SKM-1 (cell line): Measurements from ENCODE around the gene PDGFC.
"Not testable (repeated sequence)": the region's sequence is repeated elsewhere in the genome, so short reads cannot be mapped to it uniquely, and the experiment has no call there.

Experiments used
- DNase-seq: peaks from one replicate; lab custom pipeline; 2025; ENCODE audit not compliant: unreplicated experiment; lab: John Stamatoyannopoulos, UW

PDGFC gene

DNA sequence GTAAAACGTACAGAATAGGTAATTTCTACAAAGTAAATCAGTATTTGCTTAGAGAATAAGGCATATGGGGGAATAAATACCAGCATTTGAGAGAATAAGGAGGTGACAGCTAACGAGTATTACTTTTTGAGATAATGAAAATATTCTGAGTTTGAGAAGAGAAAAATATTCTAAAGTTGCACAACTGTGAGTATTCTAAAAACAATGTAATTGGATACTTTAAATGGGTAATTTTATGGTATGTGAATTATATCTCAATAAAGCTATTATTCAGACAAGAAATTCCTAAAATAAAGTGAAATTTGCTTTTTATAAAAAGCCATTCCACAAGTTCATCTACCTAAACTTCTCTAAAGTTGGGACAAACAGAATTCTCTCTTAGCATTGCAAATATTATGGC, 62.6 kb downstream of the PDGFC start:
- no peak for DNase-seq

DNA sequence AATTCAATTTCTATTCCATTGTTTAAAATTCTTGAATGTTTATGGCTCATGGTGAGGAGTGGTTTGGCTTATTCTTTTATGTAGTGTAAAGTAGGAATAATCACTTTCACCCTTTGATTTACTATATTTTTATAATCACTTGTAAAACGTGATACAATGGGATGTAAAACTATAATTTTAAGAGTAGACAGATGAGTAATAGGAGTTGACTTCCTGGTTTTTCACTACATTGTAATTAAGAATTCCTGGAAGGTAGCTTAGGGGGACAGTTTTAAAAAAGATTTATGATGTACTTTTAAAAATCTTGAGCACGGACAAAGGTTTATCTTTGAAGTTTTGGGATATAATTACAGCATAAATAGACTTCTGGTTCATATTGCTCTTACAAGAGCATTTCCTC, 65.3 kb downstream of the PDGFC start:
- DNase-seq: no peak

DNA sequence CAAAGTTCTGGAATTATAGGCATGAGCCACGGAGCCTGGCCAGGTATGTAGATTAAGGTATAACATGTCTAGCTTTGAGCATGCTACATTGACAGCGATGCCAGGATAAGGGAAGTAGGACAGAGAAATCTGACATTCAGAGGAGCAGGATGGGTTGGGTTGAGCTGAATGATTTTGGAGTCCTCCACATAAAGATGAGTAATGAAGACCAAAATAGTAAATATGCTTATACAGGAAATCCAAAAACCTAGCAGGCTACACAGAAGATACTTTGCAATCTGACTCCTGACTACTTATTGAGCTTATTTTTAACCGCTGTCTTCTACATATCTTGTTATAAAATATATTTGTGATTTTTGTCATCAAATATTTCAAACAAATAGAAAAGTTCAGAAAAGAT, 69.7 kb downstream of the PDGFC start:
- DNase-seq: no peak

- peak; percentile 32 for DNase-seq
Measured at GRCh38 chr4:156898373-156899117, 73.1 kb downstream of the PDGFC start.

DNA sequence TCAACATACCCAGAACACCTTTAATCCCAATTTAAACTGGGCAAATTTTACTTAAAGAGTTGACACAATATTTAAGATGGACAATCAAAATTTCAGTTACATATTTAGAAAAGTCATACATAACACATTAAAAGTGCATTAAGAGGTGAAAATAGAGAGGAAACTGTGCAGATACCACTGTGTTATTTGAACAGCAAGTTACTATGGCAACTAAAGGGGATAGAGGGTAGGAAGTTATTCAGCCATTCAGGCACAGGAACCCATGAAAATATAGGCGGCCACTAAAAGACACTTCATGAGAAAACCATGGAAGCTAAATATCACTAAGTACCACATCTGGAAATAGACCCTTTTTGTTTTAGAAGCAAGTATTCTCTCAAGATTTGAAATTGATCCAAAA, 75.1 kb downstream of the PDGFC start:
- no peak for DNase-seq

DNA sequence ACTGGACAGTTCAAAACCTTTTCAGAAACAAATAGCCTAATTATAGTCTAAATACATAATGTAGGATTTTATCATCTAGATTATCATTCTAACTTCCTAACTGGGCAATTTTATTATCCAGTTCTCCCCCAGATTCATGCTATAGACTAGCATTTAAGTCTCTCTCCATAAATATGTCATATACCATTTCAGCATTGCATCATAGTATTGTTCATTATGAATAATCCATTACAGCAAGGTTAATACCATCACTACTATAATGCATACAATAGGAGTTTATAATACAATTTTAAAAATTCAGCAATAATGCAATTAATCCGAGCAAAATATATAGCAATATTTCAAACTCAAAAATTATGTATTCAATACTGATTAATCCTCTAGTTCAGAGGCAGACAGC, 77.4 kb downstream of the PDGFC start:
- DNase-seq: no peak

DNA sequence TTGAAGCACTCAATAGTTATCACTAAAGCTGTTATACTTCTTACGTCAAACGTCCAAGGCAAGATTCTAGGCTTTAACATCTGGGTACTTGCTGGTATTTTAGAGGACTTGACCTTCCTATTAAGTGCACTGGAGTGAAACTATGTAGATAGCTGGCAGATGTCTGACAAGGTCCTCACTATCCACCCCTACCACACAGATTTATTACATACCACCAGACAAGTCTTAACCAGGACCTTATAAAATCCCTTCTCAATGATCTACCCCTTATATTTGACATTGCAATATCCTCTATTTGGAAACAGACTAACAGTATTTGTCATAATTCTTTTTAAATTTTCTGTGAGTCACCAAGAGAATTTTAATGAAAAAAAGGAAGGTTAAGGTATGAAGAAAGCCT, 78.8 kb downstream of the PDGFC start:
- DNase-seq: no peak

- no peak for DNase-seq
Measured at GRCh38 chr4:156889616-156890594, 81.7 kb downstream of the PDGFC start.

- no peak for DNase-seq
Measured at GRCh38 chr4:156888762-156889161, 82.8 kb downstream of the PDGFC start.

GRCh38 chr4:156886481-156886880, 85.1 kb downstream of the PDGFC start:
- DNase-seq: no peak

DNA sequence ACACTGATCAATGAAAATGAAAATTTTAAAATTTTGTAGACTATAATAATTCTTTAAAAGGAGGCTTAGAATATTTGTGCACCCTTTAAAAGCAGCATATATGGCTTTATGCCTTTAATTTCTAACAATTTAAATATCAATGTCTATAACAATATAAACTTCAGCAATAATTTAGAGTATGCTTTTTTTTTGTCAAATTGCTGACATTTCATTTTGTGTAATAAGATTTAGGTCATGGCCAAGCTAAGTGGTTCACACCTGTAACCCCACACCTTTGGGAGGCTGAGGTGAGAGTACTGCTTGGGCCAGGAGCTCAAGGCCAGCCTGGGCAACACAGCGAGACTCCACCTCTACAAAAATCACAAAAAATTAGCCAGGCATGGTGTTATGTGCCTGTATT, 86.2 kb downstream of the PDGFC start:
- DNase-seq: no peak

DNA sequence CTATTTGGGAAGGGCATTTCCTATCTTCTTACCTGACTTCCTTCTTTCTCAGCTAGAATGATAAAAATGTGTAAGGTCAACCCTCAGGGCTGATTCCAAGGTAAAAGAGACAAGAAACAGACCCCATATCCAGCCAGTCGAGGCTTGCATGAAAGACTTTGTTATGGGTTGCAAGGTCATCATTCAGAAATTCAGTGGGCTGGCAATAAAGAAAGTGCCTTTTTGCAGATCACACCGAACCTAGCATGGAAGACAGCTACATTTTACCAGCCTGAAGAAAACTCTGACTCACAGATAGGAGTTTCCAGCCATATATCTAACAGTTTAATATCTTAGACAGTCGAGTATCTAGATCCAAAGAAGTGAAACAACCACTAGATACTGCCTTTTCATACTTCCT, 87.4 kb downstream of the PDGFC start:
- no peak for DNase-seq

DNA sequence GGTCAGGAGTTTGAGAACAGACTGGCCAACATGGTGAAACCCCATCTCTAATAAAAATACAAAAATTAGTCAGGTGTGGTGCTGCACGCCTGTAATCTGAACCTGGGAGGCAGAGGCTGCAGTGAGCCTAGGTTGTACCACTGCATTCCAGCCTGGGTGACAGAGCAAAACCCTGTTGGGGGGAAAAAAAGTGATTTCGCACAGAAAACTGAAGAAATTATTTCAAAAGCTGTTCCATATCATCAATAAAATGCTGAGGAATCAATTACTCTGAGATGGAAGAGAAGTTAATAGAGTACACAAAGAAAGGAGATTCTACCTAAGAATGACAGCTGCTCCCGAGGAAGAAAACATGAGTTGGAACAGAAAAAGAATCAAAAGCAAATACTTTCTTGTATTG, 95.9 kb downstream of the PDGFC start:
- DNase-seq: no peak

GRCh38 chr4:156875055-156875454, 96.5 kb downstream of the PDGFC start:
- DNase-seq: no peak

GRCh38 chr4:156873799-156874198, 97.8 kb downstream of the PDGFC start:
- DNase-seq: no peak

- DNase-seq: no peak
Measured at GRCh38 chr4:156870861-156871260, 100.7 kb downstream of the PDGFC start.

- DNase-seq: no peak
Measured at GRCh38 chr4:156870131-156870530, 101.5 kb downstream of the PDGFC start.

- DNase-seq: not testable (repeated sequence)
Measured at GRCh38 chr4:156866088-156866487, 105.5 kb downstream of the PDGFC start.

- no peak for DNase-seq
Measured at GRCh38 chr4:156865451-156865850, 106.1 kb downstream of the PDGFC start.

- DNase-seq: no peak
Measured at GRCh38 chr4:156858071-156858470, 113.5 kb downstream of the PDGFC start.

- DNase-seq: no peak
Measured at GRCh38 chr4:156838761-156839160, 132.8 kb downstream of the PDGFC start.
